IPS-NIHi11 (cell line): Measurements from ENCODE around the gene FAM20B.

Source experiments
- DNase-seq: peaks from one replicate; pipeline ENCODE4 v3.0.0; 2012; ENCODE audit warnings: mixed read lengths, low spot score

The FAM20B gene

GRCh38 chr1:179048339-179049124 is 22.8 kb downstream of the FAM20B start:
- no peak for DNase-seq

GRCh38 chr1:179052776-179053175 is 27.1 kb downstream of the FAM20B start:
- DNase-seq: no peak

- no peak for DNase-seq
These were observed 27.8 kb downstream of the FAM20B start for GRCh38 chr1:179053486-179053885.

DNA sequence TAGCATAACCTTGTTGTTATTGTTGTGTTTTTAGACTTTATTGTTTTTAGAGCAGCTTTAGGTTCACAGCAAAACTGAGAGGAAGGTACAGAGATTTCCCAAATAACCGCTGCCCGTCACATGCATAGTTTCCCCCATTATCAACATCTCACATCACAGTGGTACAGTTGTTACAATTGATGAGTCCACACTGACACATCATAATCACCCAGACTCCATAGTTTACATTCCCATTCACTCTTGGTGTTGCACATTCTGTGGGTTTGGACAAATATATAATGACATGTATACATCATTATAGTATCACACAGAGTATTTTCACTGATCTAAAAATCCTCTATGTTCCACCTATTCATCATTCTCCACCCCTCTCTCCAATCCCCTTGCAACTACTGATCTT is 30.2 kb downstream of the FAM20B start:
- no peak for DNase-seq

DNA sequence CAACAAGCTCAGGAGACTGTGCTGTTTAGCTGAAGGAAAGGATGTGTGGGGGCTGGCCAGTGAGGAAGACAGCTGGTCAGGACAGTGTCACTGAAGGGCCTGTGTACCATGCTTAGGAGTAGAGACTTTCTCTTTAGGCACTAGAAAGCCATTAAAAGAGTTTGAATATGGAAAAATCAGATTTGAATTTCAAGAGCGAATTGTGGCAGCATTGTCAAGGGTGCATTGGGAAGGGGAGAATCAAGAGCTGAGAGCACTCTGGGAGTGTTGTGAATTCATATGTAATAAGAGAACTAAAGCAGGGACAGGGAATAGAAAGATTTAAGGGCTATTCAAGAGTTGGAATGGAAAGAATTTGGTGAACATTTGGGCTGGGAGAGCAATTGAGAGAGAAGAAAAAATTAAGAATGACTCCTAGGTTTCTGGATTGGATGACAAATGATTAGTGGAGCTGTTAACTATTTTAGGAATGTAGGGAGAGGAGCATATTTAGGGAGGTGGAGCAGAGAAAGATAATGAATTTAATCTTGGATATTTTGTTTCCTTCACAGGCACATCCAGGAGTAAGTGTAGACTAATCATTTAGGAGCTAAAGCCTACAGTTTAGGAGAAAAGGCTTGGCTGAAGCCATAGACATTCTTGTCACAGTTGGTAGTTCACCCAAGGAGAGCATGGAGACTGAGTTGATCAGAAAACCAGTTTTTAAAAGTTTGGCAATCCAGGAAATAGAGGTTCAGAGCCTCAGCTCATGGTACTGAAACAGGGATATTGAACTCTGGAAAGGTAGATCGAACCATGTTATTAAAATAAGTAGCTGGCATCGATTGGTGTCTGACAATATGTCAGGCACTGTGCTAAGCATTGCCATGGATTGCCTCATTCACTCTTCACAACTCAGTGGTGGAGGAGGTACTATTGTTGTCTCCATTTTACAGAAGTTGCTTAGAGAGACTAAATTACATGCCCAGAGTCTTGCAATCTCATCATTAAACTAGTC is 33.1 kb downstream of the FAM20B start:
- peak; percentile 10 for DNase-seq

GRCh38 chr1:179061360-179062282 is 35.9 kb downstream of the FAM20B start:
- no peak for DNase-seq

DNA sequence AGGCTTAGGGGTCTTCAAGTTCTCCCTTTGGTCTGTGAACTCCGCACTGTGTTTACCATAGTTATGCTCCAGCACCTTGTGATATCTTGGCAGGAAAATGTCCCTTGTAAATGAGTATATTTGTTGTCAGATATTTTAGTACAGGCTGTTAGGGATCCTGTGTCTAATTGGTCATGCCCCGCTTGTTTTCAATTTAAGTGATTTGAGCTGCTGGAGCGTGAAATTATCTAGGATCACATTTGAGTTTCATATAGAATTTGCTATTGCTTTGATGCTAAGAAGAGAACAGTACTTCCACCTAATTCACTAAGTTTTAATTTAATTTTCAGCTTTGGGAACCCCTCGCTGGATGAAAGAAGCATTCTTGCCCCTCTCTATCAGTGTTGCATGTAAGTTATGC is 40.8 kb downstream of the FAM20B start:
- no peak for DNase-seq

- DNase-seq: no peak
These were observed 51.7 kb downstream of the FAM20B start for GRCh38 chr1:179077396-179077795.

GRCh38 chr1:179079113-179079761 is 53.5 kb downstream of the FAM20B start:
- DNase-seq: peak; percentile 62

GRCh38 chr1:179080866-179081686 is 55.4 kb downstream of the FAM20B start:
- DNase-seq: no peak

GRCh38 chr1:179081687-179082332 is 56.1 kb downstream of the FAM20B start, which contains the start of gene TOR3A:
Gene TOR3A, plus strand, starts transcription at chr1:179082070. Its CDS starts 59 bp downstream, at chr1:179082129.
- DNase-seq: peak; percentile 96

- peak; percentile 52 for DNase-seq
These were observed 56.8 kb downstream of the FAM20B start for GRCh38 chr1:179082333-179082998.

DNA sequence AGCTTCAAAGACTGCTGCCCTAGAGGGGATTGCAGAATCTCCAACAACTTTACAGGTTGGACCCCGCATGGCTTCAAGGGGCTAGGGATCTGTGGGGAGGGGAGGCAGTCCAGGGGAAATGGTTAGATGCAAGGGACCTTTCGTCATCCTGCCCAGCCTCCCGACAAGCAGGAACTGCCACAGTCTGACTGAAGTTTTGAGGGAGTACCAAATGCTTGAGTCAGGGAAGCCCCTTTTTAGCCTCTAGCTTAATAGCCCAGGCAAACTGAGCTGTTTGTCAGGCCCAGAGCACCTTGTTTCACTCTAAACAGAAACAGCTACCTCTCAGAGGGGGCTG is 57.3 kb downstream of the FAM20B start:
- no peak for DNase-seq

DNA sequence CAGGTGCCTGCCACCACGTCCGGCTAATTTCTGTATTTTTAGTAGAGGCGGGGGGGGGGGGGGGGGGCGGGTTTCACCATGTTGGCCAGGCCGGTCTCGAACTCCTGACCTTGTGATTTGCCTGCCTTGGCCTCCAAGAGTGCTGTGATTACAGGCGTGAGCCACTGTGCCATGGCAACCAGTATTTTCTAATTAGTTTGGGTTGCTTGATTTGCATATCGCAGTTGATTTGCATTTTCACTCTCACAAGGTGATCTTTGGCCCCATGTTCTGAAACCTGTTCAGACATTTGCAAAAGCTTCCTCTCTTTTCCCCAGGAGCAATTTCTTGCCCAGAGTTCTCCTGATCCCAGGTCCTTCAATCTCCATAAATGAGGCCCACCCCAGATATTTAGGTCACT is 57.8 kb downstream of the FAM20B start:
- DNase-seq: no peak

DNA sequence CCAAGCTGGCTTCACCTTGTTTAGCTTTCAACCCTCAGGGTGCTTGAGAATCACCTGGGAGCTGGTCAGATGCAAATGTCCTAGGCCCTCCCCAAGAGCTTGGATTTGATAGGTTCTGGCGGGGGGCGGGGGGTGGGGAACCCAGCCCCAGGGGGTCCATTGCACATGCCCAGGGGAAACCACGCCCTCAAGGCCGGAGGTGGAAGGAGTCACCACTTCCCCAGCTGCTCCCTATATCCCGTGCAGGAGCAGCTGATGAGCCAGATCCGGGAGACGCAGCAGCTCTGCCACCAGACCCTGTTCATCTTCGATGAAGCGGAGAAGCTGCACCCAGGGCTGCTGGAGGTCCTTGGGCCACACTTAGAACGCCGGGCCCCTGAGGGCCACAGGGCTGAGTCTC is 62.0 kb downstream of the FAM20B start:
- peak; percentile 89 for DNase-seq

- DNase-seq: no peak
These were observed 64.3 kb downstream of the FAM20B start for GRCh38 chr1:179089827-179090482.

DNA sequence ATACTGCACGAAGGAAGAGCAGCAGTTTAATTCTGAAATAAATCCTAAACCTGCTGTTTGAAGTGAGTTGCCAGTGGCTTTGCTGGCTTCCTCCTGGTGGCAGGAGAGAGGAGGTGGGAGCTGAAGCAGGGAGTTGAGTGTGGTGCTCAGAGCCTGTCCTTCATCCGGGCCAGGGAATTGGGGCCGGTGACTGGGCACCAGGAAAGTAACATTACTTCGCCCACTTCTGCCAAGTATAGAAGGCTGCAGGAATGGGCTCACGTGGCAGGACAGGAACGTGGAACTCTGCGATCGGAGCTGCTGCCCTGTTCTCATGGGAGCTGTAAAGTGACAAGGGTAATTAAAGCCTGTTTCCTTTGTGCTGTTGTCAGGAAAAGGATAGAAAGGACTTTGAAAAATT is 64.8 kb downstream of the FAM20B start:
- no peak for DNase-seq

DNA sequence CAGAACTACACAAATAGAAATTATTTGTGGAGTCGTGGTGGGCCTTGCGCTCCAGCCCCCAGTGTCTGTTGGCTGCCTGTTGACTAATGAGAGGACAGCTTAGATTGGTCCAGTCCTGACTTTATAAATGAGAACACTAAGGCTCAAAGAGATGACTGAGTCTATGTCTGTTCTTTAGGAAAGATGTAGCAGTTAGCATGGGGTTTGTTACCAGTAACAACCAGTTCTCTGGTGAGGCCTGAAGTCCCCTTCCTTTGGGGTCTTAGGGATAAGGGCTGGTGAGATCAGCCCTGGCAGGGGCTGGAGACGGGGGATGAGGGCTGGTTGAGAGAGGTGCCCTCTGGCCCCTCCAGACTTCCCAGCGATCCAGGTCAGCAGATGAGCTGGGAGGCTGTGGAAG is 65.2 kb downstream of the FAM20B start:
- DNase-seq: no peak

GRCh38 chr1:179091691-179092165 is 66.0 kb downstream of the FAM20B start:
- no peak for DNase-seq
